HCT116 (cell line): ENCODE data around the gene ADI1. TPM values are rescaled to one million over a fixed set of nuclear protein-coding genes. Genes with fewer than 3 reads are reported as not detected.

Experiments
- ATAC-seq: fragments of 200-7000 bp; cut with Tn5 transposase; 2 replicates; pipeline ENCODE4 v1.9.1; 2020; ENCODE audit warnings: mild to moderate bottlenecking, moderate library complexity
- BruUV-seq: library from RNA; stranded (reverse); fragments of 400-500 nt; replicated peaks from 2 replicates; lab custom pipeline; 2021; lab: Mats Ljungman, UMichigan
- CTCF ChIA-PET: fragments of 300-600 bp; sonication (Branson Sonifier 250); formaldehyde crosslinking; loops from one replicate; lab custom pipeline; 2021; ENCODE audit warnings: antibody characterized with exemption; lab: Charles Lee
- POLR2A ChIA-PET: fragments of 300-600, 350-600 bp; sonication (Branson Sonifier 250); formaldehyde crosslinking; loops from one replicate; lab custom pipeline; 2021; ENCODE audit warnings: antibody characterized with exemption; lab: Charles Lee
- RAD21 ChIA-PET, 2 experiments: fragments of 300-600 bp; sonication (Branson Sonifier 250); formaldehyde crosslinking; loops; one replicate each; lab custom pipeline; 2023; ENCODE audit warnings: low total read pairs in 2 of 2; ENCODE audit not compliant: uncharacterized antibody in 2 of 2, unreplicated experiment in 2 of 2, low non-redundant PET in 1 of 2; lab: Charles Lee
- DNase-seq: peaks from one replicate; pipeline ENCODE4 v3.0.0-alpha.2; 2010; ENCODE audit warnings: low read depth, low spot score
- H2AFZ ChIP-seq: fragments of 200-600 bp; shearing (Covaris generic), sonication (generic); 2 replicates; pipeline ENCODE4 v1.6.1; 2017; ENCODE audit warnings: low read depth, mixed run types, mixed read lengths, antibody characterized with exemption, low read length; ENCODE audit not compliant: poor library complexity, severe bottlenecking
- H3K27ac ChIP-seq: 2 replicates; pipeline ENCODE4 v1.5.1; 2012; ENCODE audit warnings: low read depth, low read length
- H3K27me3 ChIP-seq: fragments of 200-600 bp; sonication (generic); 2 replicates; pipeline ENCODE4 v1.6.1; 2016; ENCODE audit warnings: mixed run types, low read length, mixed read lengths; ENCODE audit not compliant: insufficient read depth
- H3K36me3 ChIP-seq, 2 experiments: fragments of 200-500 bp in 1 of 2; fragments of 200-600 bp in 1 of 2; sonication (Bioruptor generic) in 1 of 2; sonication (generic) in 1 of 2; 2 replicates each; pipeline versions ENCODE4 v1.5.1 to v1.6.1; 2014 to 2016; ENCODE audit warnings: low read length in 2 of 2, inconsistent platforms in 1 of 2, mixed read lengths in 1 of 2, mixed run types in 1 of 2; ENCODE audit not compliant: insufficient read depth in 2 of 2, control insufficient read depth in 1 of 2
- H3K4me1 ChIP-seq, 2 experiments: fragments of 200-600 bp in 1 of 2; sonication (generic) in 1 of 2; 2 replicates each; pipeline versions ENCODE4 v1.5.1 to v1.6.1; 2012 to 2017; ENCODE audit warnings: low read length in 2 of 2, inconsistent platforms in 1 of 2, mild to moderate bottlenecking in 1 of 2, mixed read lengths in 1 of 2, mixed run types in 1 of 2, moderate library complexity in 1 of 2; ENCODE audit not compliant: insufficient read depth in 2 of 2, control insufficient read depth in 1 of 2
- H3K4me2 ChIP-seq: fragments of 200-600 bp; sonication (generic); 2 replicates; pipeline ENCODE4 v1.6.1; 2017; ENCODE audit warnings: mixed run types, low read length, mixed read lengths
- H3K4me3 ChIP-seq, 2 experiments: fragments of 200-600 bp in 1 of 2; sonication (generic) in 1 of 2; replicated peaks in 1 of 2; 2 replicates each; pipeline ENCODE4 v1.5.1; 2011 to 2016; ENCODE audit warnings: low read length in 2 of 2, control low read depth in 1 of 2, low read depth in 1 of 2, mild to moderate bottlenecking in 1 of 2, mixed read lengths in 1 of 2, mixed run types in 1 of 2
- H3K79me2 ChIP-seq: fragments of 200-600 bp; sonication (generic); 2 replicates; pipeline ENCODE4 v1.6.1; 2017; ENCODE audit warnings: mild to moderate bottlenecking, mixed run types, low read length, moderate library complexity, mixed read lengths; ENCODE audit not compliant: insufficient read depth
- H3K9ac ChIP-seq: fragments of 200-600 bp; sonication (generic); 2 replicates; pipeline ENCODE4 v1.6.1; 2016; ENCODE audit warnings: low read length, mixed read lengths
- H3K9me2 ChIP-seq: fragments of 200-600 bp; sonication (generic), shearing (Covaris generic); 2 replicates; pipeline ENCODE4 v1.6.1; 2017; ENCODE audit warnings: mixed run types, mild to moderate bottlenecking, moderate library complexity; ENCODE audit not compliant: insufficient read depth
- H3K9me3 ChIP-seq, 2 experiments: fragments of 200-500 bp in 1 of 2; fragments of 200-600 bp in 1 of 2; sonication (Bioruptor generic) in 1 of 2; sonication (generic) in 1 of 2; 2 replicates each; pipeline ENCODE4 v1.6.1; 2014 to 2017; ENCODE audit warnings: low read length in 2 of 2, mixed read lengths in 2 of 2, inconsistent platforms in 1 of 2, low read depth in 1 of 2, mild to moderate bottlenecking in 1 of 2, mixed run types in 1 of 2, moderate library complexity in 1 of 2; ENCODE audit not compliant: control insufficient read depth in 1 of 2, insufficient read depth in 1 of 2
- H4K20me1 ChIP-seq: fragments of 200-600 bp; sonication (generic), shearing (Covaris generic); 2 replicates; pipeline ENCODE4 v1.6.1; 2017; ENCODE audit warnings: mixed run types, mild to moderate bottlenecking, moderate library complexity; ENCODE audit not compliant: insufficient read depth
- ATF3 ChIP-seq: IDR thresholded peaks from 2 replicates; pipeline ENCODE4 v1.6.1; 2012
- CEBPB ChIP-seq: IDR thresholded peaks from 2 replicates; pipeline ENCODE4 v1.6.1; 2012; ENCODE audit warnings: low read depth
- CTCF ChIP-seq, 3 experiments: fragments of 200-600 bp in 1 of 3; sonication (generic) in 1 of 3; IDR thresholded peaks in 2 of 3; conservative IDR thresholded peaks in 1 of 3; 2 replicates each; pipeline ENCODE4 v1.5.1; 2012 to 2017; ENCODE audit warnings: low read depth in 2 of 3, low read length in 2 of 3, antibody characterized with exemption in 1 of 3, borderline replicate concordance in 1 of 3, control low read depth in 1 of 3, mild to moderate bottlenecking in 1 of 3, mixed read lengths in 1 of 3, mixed run types in 1 of 3, moderate library complexity in 1 of 3; ENCODE audit not compliant: insufficient read depth in 1 of 3
- EGR1 ChIP-seq: IDR thresholded peaks from 2 replicates; pipeline ENCODE4 v1.6.1; 2012; ENCODE audit warnings: low read depth
- ELF1 ChIP-seq: IDR thresholded peaks from 2 replicates; pipeline ENCODE4 v1.6.1; 2012; ENCODE audit warnings: low read depth, borderline replicate concordance
- EZH2 ChIP-seq: fragments of 200-600 bp; sonication (generic); IDR thresholded peaks from 2 replicates; pipeline ENCODE4 v1.6.1; 2017; ENCODE audit warnings: antibody characterized with exemption, mixed run types
- EZH2phosphoT487 ChIP-seq: fragments of 200-600 bp; IDR thresholded peaks from 2 replicates; pipeline ENCODE4 v1.6.1; 2018; ENCODE audit warnings: antibody characterized with exemption, borderline replicate concordance
- JUND ChIP-seq: IDR thresholded peaks from 2 replicates; pipeline ENCODE4 v1.6.1; 2012
- MAX ChIP-seq: IDR thresholded peaks from 2 replicates; pipeline ENCODE4 v1.6.1; 2012
- POLR2A ChIP-seq: IDR thresholded peaks from 2 replicates; pipeline ENCODE4 v1.7.0; 2011; ENCODE audit warnings: borderline replicate concordance; ENCODE audit not compliant: insufficient read depth, insufficient read length; ENCODE audit errors: extremely low read depth
- POLR2AphosphoS5 ChIP-seq: IDR thresholded peaks from 2 replicates; pipeline ENCODE4 v1.6.1; 2011; ENCODE audit warnings: mild to moderate bottlenecking, low read depth, low read length, moderate library complexity
- REST ChIP-seq: IDR thresholded peaks from 2 replicates; pipeline ENCODE4 v1.6.1; 2012; ENCODE audit warnings: low read depth
- SIN3A ChIP-seq: IDR thresholded peaks from 2 replicates; pipeline ENCODE4 v1.6.1; 2012; ENCODE audit warnings: low read depth
- SP1 ChIP-seq: IDR thresholded peaks from 2 replicates; pipeline ENCODE4 v1.6.1; 2012; ENCODE audit warnings: low read depth
- SRF ChIP-seq: IDR thresholded peaks from 2 replicates; pipeline ENCODE4 v1.6.1; 2012; ENCODE audit warnings: low read depth
- TCF7L2 ChIP-seq: IDR thresholded peaks from 2 replicates; pipeline ENCODE4 v1.7.0; 2011; ENCODE audit warnings: borderline replicate concordance, inconsistent platforms; ENCODE audit not compliant: insufficient read depth, insufficient read length; ENCODE audit errors: extremely low read depth
- YY1 ChIP-seq: IDR thresholded peaks from 2 replicates; pipeline ENCODE4 v1.6.1; 2011; ENCODE audit warnings: low read length, low read depth, moderate library complexity, mild to moderate bottlenecking; ENCODE audit not compliant: insufficient replicate concordance; ENCODE audit errors: extremely low read depth
- ZBTB33 ChIP-seq: IDR thresholded peaks from 2 replicates; pipeline ENCODE4 v1.6.1; 2011; ENCODE audit warnings: mild to moderate bottlenecking, low read length, moderate library complexity; ENCODE audit not compliant: insufficient replicate concordance; ENCODE audit errors: extremely low read depth
- ZFX ChIP-seq: fragments of 450-650 bp; IDR thresholded peaks from 2 replicates; pipeline ENCODE4 v1.6.1; 2017
- intact Hi-C: fragments of 100-400 bp; cut with micrococcal nuclease; formaldehyde crosslinking; loops from 2 replicates; pipeline ENCODE4 v1.10.0; 2022
- total RNA-seq: library from RNA; stranded (reverse); gene quantifications from one replicate; pipeline ENCODE4 v1.2.1, GENCODE V29; 2021; ENCODE audit not compliant: unreplicated experiment

Gene ADI1
- total RNA-seq, 1 experiment from 2014 or later: 27.0 TPM

GRCh38 chr2:3481736-3482362, 37.5 kb downstream of the ADI1 start:
- ChIA-PET POLR2A (no interaction called here), CTCF (no interaction called here), RAD21 (no interaction called here)
- no peaks in the 10 kb centered on the region for H3K79me2 ChIP-seq
- H3K4me1 ChIP-seq: no peaks in the 10 kb centered on the region
- ATAC-seq (no peak), DNase-seq (no peak)
- no peaks in the 10 kb centered on the region for H4K20me1 ChIP-seq
- H3K9ac ChIP-seq: no peak overlapping the region
- BruUV-seq: no TSS peak
- H3K9me3 ChIP-seq: no peaks in the 10 kb centered on the region
- TF ChIP-seq MAX (no peak), REST (no peak), ZBTB33 (no peak), ELF1 (no peak), CEBPB (no peak), EZH2phosphoT487 (no peak), YY1 (no peak), POLR2AphosphoS5 (no peak), EZH2 (no peak), JUND (no peak), EGR1 (no peak), SRF (no peak), ZFX (no peak), SIN3A (no peak), POLR2A (no peak), SP1 (no peak), TCF7L2 (no peak), CTCF (IDR thresholded peaks at IDR 0.05 in 2 of 3, conservative IDR thresholded peaks at IDR 0.05 in 1 of 3; ENCODE audit: borderline replicate concordance in 1 of 3, insufficient read depth in 1 of 3, low read depth in 2 of 3, low read length in 2 of 3) (no peak), ATF3 (no peak)
- intact Hi-C loops: no loop called here
- H3K9me2 ChIP-seq: no peaks in the 10 kb centered on the region
- H2AFZ ChIP-seq: no peak overlapping the region
- H3K4me2 ChIP-seq: no peak overlapping the region
- H3K27ac ChIP-seq: no peak overlapping the region
- H3K36me3 ChIP-seq: no peaks in the 10 kb centered on the region
- H3K27me3 ChIP-seq: no peaks in the 10 kb centered on the region
- no peak overlapping the region for H3K4me3 ChIP-seq
